Lower leg skin (tissue), 3 donors: Measurements from ENCODE around the gene EME2.

ENCODE experiments used
- CTCF ChIP-seq, 3 donors: fragments of 450-650 bp; IDR thresholded peaks; one replicate each; pipeline ENCODE4 v1.5.1; 2016; ENCODE audit warnings: antibody characterized with exemption in 3 of 3, mild to moderate bottlenecking in 3 of 3, moderate library complexity in 2 of 3
- POLR2A ChIP-seq, 2 donors: fragments of 450-650 bp; IDR thresholded peaks; one replicate each; pipeline ENCODE4 v1.6.1; 2016 to 2017; ENCODE audit warnings: antibody characterized with exemption in 2 of 2, mild to moderate bottlenecking in 1 of 2, moderate library complexity in 1 of 2

GRCh38 chr16:1791256-1791942 lies 18.8 kb downstream of the EME2 start:
- TF ChIP-seq CTCF (IDR thresholded peaks at IDR 0.05) (no peak), POLR2A (IDR thresholded peaks at IDR 0.05) (no peak)
